Neutrophil (primary cell): ENCODE results near the gene FGF14.

Experiments used
- H3K27ac ChIP-seq: fragments of 200-600 bp; sonication (generic); 2 replicates; pipeline ENCODE4 v1.5.1; 2016; ENCODE audit warnings: mild to moderate bottlenecking, moderate library complexity
- H3K27me3 ChIP-seq: fragments of 200-600 bp; sonication (generic); 2 replicates; pipeline ENCODE4 v1.6.0; 2016; ENCODE audit warnings: mild to moderate bottlenecking
- H3K36me3 ChIP-seq: fragments of 200-600 bp; sonication (generic); 2 replicates; pipeline ENCODE4 v1.5.1; 2017
- H3K4me1 ChIP-seq, 2 experiments: fragments of 200-600 bp in 1 of 2; sonication (generic) in 1 of 2; 1 replicate in 1 of 2; 2 replicates in 1 of 2; pipeline versions ENCODE4 v1.5.1 to v1.6.1; 2013 to 2016; ENCODE audit warnings: low read depth in 1 of 2, low read length in 1 of 2, mild to moderate bottlenecking in 1 of 2, moderate library complexity in 1 of 2; ENCODE audit not compliant: control insufficient read depth in 1 of 2, insufficient read depth in 1 of 2
- H3K4me3 ChIP-seq, 2 experiments: fragments of 200-600 bp in 1 of 2; sonication (generic) in 1 of 2; 1 replicate in 1 of 2; 2 replicates in 1 of 2; pipeline ENCODE4 v1.5.1; 2013 to 2016; ENCODE audit warnings: low read depth in 1 of 2, low read length in 1 of 2, mild to moderate bottlenecking in 1 of 2, moderate library complexity in 1 of 2
- H3K9me3 ChIP-seq: fragments of 200-600 bp; sonication (generic); 2 replicates; pipeline ENCODE4 v1.5.1; 2016
- TF ChIP-seq, protein P1 (sequence below): fragments of 200-600 bp; sonication (generic); IDR thresholded peaks from 2 replicates; pipeline ENCODE4 v1.5.1; 2016; ENCODE audit warnings: antibody characterized with exemption

FGF14 gene

DNA sequence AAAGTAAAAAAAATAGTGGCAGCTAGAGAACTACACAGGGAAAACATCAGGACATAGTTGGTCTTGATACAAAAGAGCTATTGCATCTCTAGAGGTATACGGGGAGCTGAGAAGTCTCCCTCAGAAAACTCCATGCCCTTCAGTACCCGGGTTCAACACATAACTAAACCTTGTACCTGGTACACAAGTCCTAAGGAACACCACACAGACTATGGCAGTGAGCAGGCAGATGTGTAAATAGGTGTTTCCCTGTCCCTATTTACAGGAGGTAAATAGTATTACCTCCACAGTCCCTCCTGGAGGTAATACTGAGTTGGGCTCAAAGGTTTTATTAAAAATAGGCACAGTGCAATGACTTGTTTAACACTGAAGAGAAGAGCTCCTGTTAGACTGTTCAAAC is 5.9 kb downstream of the FGF14 start:
- H3K4me1 ChIP-seq, result peaks cover 6 to 8% of the 10 kb centered on the region in 2 experiments
- no peak overlapping the region for H3K4me3 ChIP-seq
- peaks cover 86% of the 10 kb centered on the region for H3K27me3 ChIP-seq
- H3K9me3 ChIP-seq, result no peaks in the 10 kb centered on the region
- H3K27ac ChIP-seq, result no peak overlapping the region
- no peaks in the 10 kb centered on the region for H3K36me3 ChIP-seq
- TF ChIP-seq, protein P1, sequence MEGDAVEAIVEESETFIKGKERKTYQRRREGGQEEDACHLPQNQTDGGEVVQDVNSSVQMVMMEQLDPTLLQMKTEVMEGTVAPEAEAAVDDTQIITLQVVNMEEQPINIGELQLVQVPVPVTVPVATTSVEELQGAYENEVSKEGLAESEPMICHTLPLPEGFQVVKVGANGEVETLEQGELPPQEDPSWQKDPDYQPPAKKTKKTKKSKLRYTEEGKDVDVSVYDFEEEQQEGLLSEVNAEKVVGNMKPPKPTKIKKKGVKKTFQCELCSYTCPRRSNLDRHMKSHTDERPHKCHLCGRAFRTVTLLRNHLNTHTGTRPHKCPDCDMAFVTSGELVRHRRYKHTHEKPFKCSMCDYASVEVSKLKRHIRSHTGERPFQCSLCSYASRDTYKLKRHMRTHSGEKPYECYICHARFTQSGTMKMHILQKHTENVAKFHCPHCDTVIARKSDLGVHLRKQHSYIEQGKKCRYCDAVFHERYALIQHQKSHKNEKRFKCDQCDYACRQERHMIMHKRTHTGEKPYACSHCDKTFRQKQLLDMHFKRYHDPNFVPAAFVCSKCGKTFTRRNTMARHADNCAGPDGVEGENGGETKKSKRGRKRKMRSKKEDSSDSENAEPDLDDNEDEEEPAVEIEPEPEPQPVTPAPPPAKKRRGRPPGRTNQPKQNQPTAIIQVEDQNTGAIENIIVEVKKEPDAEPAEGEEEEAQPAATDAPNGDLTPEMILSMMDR, result no peak

DNA sequence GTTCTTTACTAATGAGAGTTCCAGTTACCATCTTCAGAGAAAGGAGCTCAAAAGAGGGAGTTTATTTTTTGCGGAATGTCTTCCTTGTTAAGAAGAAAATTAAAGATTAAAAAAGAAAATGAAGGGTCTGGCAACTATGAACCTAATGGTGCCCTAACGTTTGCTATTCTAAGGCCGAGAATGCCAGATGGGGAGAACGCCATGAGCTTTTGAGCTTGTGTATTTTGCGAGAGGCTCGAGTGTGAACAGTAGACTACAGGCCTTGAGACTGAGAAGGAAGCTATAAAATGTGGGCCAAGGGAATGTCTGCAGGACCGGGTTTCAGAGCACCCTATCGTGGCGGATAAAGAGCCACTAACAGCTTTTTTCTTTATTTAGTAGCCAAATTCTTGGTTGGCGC is 6.7 kb downstream of the FGF14 start:
- Histone ChIP-seq H3K36me3 (no peaks in the 10 kb centered on the region), H3K4me1 (peaks cover 6 to 8% of the 10 kb centered on the region in 2 experiments), H3K4me3 (no peak overlapping the region), H3K27ac (no peak overlapping the region), H3K27me3 (peaks cover 78% of the 10 kb centered on the region), H3K9me3 (no peaks in the 10 kb centered on the region)
- TF ChIP-seq, protein P1, result no peak

DNA sequence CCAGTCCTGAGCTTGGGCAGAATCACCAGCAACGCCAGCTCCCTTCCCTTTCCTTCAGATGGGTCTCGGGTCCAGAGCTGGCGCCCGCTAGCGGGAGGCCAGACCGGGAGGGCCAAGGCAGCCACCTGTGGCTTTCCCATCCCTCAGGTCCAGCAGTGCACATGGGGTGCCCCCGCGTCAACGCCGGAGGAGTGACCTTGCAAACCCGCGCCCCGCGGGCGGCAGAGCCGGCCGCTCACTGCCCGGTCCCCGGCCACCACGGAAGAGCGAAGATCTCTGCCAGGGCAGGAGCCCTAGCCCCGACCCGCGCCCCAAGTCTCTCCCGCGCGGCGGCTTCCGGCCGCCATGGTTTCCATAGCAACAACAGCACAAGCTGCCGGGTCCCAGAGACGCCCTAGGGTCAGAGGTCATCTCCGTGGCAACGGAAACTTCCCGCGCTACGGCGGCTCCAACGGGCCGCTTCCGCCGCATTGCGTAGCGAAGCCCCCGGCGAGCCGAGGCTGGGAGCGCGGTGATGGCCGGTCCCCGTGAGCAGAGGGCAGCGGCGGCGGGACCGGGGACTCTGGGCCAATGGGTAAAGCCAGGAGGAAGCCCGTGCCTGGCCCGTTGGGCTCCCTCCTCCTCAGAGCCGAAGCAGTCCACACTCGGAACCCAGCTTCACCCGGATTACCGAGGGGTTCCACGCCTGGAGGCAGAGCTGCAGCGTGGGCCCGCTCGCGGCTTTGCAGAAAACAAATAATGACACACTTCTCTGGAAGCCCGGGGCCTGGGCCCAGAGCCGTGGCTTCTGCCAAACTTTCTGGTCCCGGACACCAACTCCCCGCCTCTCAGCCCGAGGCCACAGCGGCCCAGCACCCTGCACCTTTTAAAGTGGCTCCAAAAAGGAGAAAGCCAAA is 7.4 kb downstream of the FGF14 start:
- Histone ChIP-seq H3K4me3 (peak overlapping the region; percentile 55 to 61), H3K4me1 (peaks cover 6 to 8% of the 10 kb centered on the region in 2 experiments), H3K27me3 (peaks cover 71% of the 10 kb centered on the region), H3K9me3 (no peaks in the 10 kb centered on the region), H3K36me3 (no peaks in the 10 kb centered on the region), H3K27ac (no peak overlapping the region)
- TF ChIP-seq, protein P1, result no peak

DNA sequence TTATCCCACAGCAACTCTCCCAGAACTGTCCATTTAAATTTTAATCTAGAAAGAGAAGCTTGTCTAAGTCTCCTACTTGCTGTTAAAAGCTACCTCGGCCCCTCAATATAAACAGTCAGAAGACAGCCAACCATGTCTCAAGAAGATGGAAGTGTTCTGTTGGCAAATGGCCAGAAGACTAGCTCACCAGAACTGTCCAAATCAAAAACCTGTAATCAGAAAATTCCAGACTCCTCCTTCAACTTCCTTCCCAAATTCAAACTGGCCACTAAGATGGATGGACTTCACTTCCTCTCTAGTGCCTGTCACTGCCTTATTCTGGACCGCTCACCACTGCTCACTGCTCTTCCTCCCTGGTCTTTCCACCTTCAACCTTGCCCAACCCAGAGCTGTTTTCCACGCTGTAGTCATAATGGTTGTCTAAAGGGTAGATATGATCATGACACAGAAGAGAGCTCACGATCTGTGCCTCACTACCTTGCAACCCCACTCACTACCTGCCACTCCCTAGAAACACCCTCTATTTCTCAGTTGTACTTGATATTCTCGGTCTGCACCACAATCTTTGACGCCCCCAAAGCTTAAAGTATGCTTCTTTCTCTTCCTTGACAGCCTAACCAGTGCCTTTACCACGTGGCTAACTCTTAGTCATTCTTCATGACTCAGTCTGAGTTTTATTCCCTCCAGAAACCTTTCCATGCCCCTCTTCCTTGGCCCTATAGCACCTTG is 9.2 kb downstream of the FGF14 start:
- TF ChIP-seq, protein P1, result no peak
- no peak overlapping the region for H3K27ac ChIP-seq
- no peak overlapping the region for H3K4me3 ChIP-seq

DNA sequence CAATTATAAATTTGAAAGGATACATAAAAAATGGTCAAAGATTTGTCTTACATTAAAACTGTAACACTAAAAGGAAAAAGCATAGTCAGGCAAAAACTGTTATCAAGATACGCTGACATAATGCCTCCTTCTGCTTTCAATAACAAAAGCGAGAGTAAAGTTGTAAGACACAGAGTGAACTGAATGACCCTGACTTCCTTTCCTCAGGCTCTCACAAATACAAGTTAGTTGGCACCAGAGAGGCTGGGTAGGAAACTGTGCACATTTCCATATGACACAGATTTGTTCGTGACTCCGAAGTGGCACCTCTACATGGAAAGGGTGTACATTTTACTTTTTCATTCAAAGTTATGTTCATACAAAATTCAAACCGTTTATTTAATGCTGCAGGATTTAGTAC is 15.4 kb downstream of the FGF14 start:
- Histone ChIP-seq H3K36me3 (no peaks in the 10 kb centered on the region), H3K9me3 (no peaks in the 10 kb centered on the region), H3K27ac (no peak overlapping the region), H3K27me3 (no peaks in the 10 kb centered on the region), H3K4me3 (no peak overlapping the region), H3K4me1 (no peaks in the 10 kb centered on the region)
- TF ChIP-seq, protein P1, result no peak

More for the DNA sequence above, 9.2 kb downstream of the FGF14 start:
- peaks cover 6 to 8% of the 10 kb centered on the region in 2 experiments for H3K4me1 ChIP-seq
- H3K36me3 ChIP-seq, result no peaks in the 10 kb centered on the region
- H3K9me3 ChIP-seq, result no peaks in the 10 kb centered on the region
- peaks cover 53% of the 10 kb centered on the region for H3K27me3 ChIP-seq
